GM12878 (cell line): ENCODE data around the gene PTPRM. TPM values are rescaled to one million over a fixed set of nuclear protein-coding genes. Genes with fewer than 3 reads are reported as not detected.

Source experiments
- ATAC-seq: fragments of 200-7000 bp; cut with Tn5 transposase; 3 replicates; pipeline ENCODE4 v1.9.1; 2020; ENCODE audit warnings: mild to moderate bottlenecking, moderate library complexity
- BruUV-seq: library from RNA; stranded (reverse); fragments of 400-500 nt; replicated peaks from 2 replicates; lab custom pipeline; 2021; lab: Mats Ljungman, UMichigan
- CTCF ChIA-PET: fragments of 300-600 bp; sonication (Branson Sonifier 250); formaldehyde crosslinking; extraction: SDS; loops from one replicate; lab custom pipeline; 2021; ENCODE audit warnings: inconsistent platforms; lab: Yijun Ruan, JAX
- POLR2A ChIA-PET: fragments of 350-600 bp; formaldehyde crosslinking; extraction: SDS; loops from one replicate; lab custom pipeline; 2021; ENCODE audit warnings: inconsistent platforms; lab: Charles Lee
- RAD21 ChIA-PET: fragments of 300-600 bp; sonication (Branson Sonifier 250); formaldehyde crosslinking; loops from one replicate; lab custom pipeline; 2023; ENCODE audit warnings: antibody characterized with exemption; ENCODE audit not compliant: unreplicated experiment; lab: Charles Lee
- SMC1A ChIA-PET: fragments of 300-600 bp; sonication (Branson Sonifier 250); formaldehyde crosslinking; loops from one replicate; lab custom pipeline; 2023; ENCODE audit not compliant: unreplicated experiment, uncharacterized antibody; lab: Charles Lee
- DNase-seq: peaks from one replicate; pipeline ENCODE4 v3.0.0-alpha.2; 2011; ENCODE audit warnings: low read depth, low spot score
- FAIRE-seq: peaks from 3 replicates; lab custom pipeline; 2011; peaks lifted over from hg19 to GRCh38; lab: Jason Lieb, UNC
- H2AFZ ChIP-seq: 2 replicates; pipeline ENCODE4 v1.6.0; 2011; ENCODE audit warnings: low read depth, low read length, control low read depth; ENCODE audit not compliant: control insufficient read depth
- H3K27ac ChIP-seq: 2 replicates; pipeline ENCODE4 v1.5.1; 2011; ENCODE audit warnings: control low read depth; ENCODE audit not compliant: control insufficient read depth, insufficient read depth
- H3K27me3 ChIP-seq, 2 experiments: replicated peaks in 1 of 2; 2 replicates each; pipeline versions ENCODE4 v1.6.0 to v1.6.1; 2011; ENCODE audit warnings: low read length in 1 of 2; ENCODE audit not compliant: control insufficient read depth in 2 of 2, insufficient read depth in 2 of 2
- H3K36me3 ChIP-seq, 2 experiments: 2 replicates each; pipeline ENCODE4 v1.5.1; 2011; ENCODE audit warnings: low read length in 1 of 2; ENCODE audit not compliant: control insufficient read depth in 2 of 2, insufficient read depth in 2 of 2
- H3K4me1 ChIP-seq: 2 replicates; pipeline ENCODE4 v1.6.1; 2011; ENCODE audit warnings: mild to moderate bottlenecking, low read length, moderate library complexity, mixed read lengths; ENCODE audit not compliant: control insufficient read depth, insufficient read depth
- H3K4me2 ChIP-seq: 2 replicates; pipeline ENCODE4 v1.6.0; 2011; ENCODE audit warnings: control low read depth; ENCODE audit not compliant: control insufficient read depth, insufficient read depth
- H3K4me3 ChIP-seq: fragments of 200-600 bp; sonication (generic); 2 replicates; pipeline ENCODE4 v1.5.1; 2016
- H3K79me2 ChIP-seq: 2 replicates; pipeline ENCODE4 v1.6.0; 2011; ENCODE audit warnings: low read length; ENCODE audit not compliant: control insufficient read depth, insufficient read depth
- H3K9ac ChIP-seq: 2 replicates; pipeline ENCODE4 v1.8.0; 2011; ENCODE audit warnings: low read length, control low read depth, mixed read lengths; ENCODE audit not compliant: control insufficient read depth, insufficient read depth
- H3K9me3 ChIP-seq: replicated peaks from 3 replicates; pipeline ENCODE4 v1.5.1; 2011; ENCODE audit warnings: mild to moderate bottlenecking, low read length; ENCODE audit not compliant: control insufficient read depth, insufficient read depth
- H4K20me1 ChIP-seq: 2 replicates; pipeline ENCODE4 v1.6.0; 2011; ENCODE audit not compliant: control insufficient read depth, insufficient read depth
- CBFB ChIP-seq: IDR thresholded peaks from 2 replicates; pipeline ENCODE4 v1.6.1; 2016; ENCODE audit warnings: antibody characterized with exemption, low read depth
- CBX3 ChIP-seq: fragments of 200-600 bp; sonication (generic); IDR thresholded peaks from 2 replicates; pipeline ENCODE4 v1.6.1; 2016; ENCODE audit warnings: low read depth, borderline replicate concordance
- CHD2 ChIP-seq: IDR thresholded peaks from 2 replicates; pipeline ENCODE4 v1.6.1; 2011; ENCODE audit warnings: low read depth, low read length, improper control_type of control experiment, borderline replicate concordance
- CREM ChIP-seq: IDR thresholded peaks from 2 replicates; pipeline ENCODE4 v1.6.1; 2014; ENCODE audit warnings: antibody characterized with exemption, low read depth
- DPF2 ChIP-seq: fragments of 450-650 bp; IDR thresholded peaks from 2 replicates; pipeline ENCODE4 v1.6.1; 2017; ENCODE audit warnings: mild to moderate bottlenecking
- E2F4 ChIP-seq: IDR thresholded peaks from 2 replicates; pipeline ENCODE4 v1.6.1; 2012; ENCODE audit warnings: low read depth, low read length, improper control_type of control experiment
- JUND ChIP-seq: IDR thresholded peaks from 2 replicates; pipeline ENCODE4 v1.6.1; 2012; ENCODE audit warnings: low read depth, mild to moderate bottlenecking, low read length, improper control_type of control experiment, moderate library complexity
- MYB ChIP-seq: fragments of 150-350 bp; IDR thresholded peaks from 2 replicates; pipeline ENCODE4 v1.6.1; 2014; ENCODE audit warnings: mild to moderate bottlenecking, low read depth, low read length, borderline replicate concordance
- RELA ChIP-seq: fragments of 450-650 bp; IDR thresholded peaks from 2 replicates; pipeline ENCODE4 v1.8.0; 2014; ENCODE audit warnings: borderline replicate concordance; ENCODE audit not compliant: partially characterized antibody
- SMC3 ChIP-seq: IDR thresholded peaks from 2 replicates; pipeline ENCODE4 v1.6.1; 2011; ENCODE audit warnings: low read length, improper control_type of control experiment, borderline replicate concordance
- SREBF1 ChIP-seq: IDR thresholded peaks from 2 replicates; pipeline ENCODE4 v1.6.1; 2012; ENCODE audit warnings: mild to moderate bottlenecking, low read length
- TCF7 ChIP-seq: IDR thresholded peaks from 2 replicates; pipeline ENCODE4 v1.6.1; 2014; ENCODE audit warnings: antibody characterized with exemption, borderline replicate concordance
- WGBS: methylation state at CpG from one replicate; pipeline ENCODE4 v1.1.6; 2016; ENCODE audit warnings: low lambda C conversion rate; ENCODE audit not compliant: insufficient replicate concordance, insufficient coverage; ENCODE audit errors: missing lambda C conversion rate; 5-methylcytosine and 5-hydroxymethylcytosine counted together
- in situ Hi-C: fragments of 300-500 bp; cut with MboI; formaldehyde crosslinking; loops from 9 replicates; pipeline ENCODE4 v1.14.3; 2018; ENCODE audit warnings: mixed read lengths
- intact Hi-C: fragments of 100-400 bp; cut with micrococcal nuclease; formaldehyde crosslinking; loops from one replicate; pipeline ENCODE4 v1.14.2; 2022; ENCODE audit not compliant: unreplicated experiment
- polyA plus RNA-seq, 11 experiments: library from polyadenylated mRNA; depleted of rRNA in 4 of 11; unstranded in 6 of 11; stranded (reverse) in 5 of 11; fragments of >200 nt; fragmentation: Nextera tagmentation in 4 of 11; fragmentation: Illumina TruSeq in 1 of 11; extraction: Ambion mirVana in 4 of 11; extraction: Trizol in 1 of 11; gene quantifications; 1 replicate in 1 of 11; 2 replicates in 10 of 11; pipeline versions ENCODE4 v1.2.1 to v1.2.3, GENCODE V29; 2011 to 2016; ENCODE audit warnings: inconsistent platforms in 2 of 11, missing spikeins in 2 of 11, low read depth in 1 of 11
- total RNA-seq, 4 experiments: library from RNA; depleted of rRNA in 3 of 4; stranded (reverse); fragments of >200 nt in 3 of 4; fragmentation: Illumina TruSeq in 1 of 4; extraction: Trizol in 1 of 4; gene quantifications; 2 replicates each; pipeline versions ENCODE4 v1.2.1 to v1.2.3, GENCODE V29; 2013 to 2021
- TF ChIP-seq, protein P1 (sequence below): fragments of 150-350 bp; IDR thresholded peaks from 2 replicates; pipeline ENCODE4 v1.6.1; 2016; ENCODE audit warnings: low read depth, low read length
- TF ChIP-seq, protein P2 (sequence below): IDR thresholded peaks from 2 replicates; pipeline ENCODE4 v1.6.1; 2011; ENCODE audit warnings: mild to moderate bottlenecking, low read depth, low read length, moderate library complexity; ENCODE audit not compliant: insufficient replicate concordance

PTPRM gene
- total and polyA plus RNA-seq, 10 of the 15 experiments (the other 5 are each of a cell fraction or from before 2014, with no cell fraction given) = 0.07 to 22.6 (median 0.60) TPM

- no peak overlapping the region for H3K4me3 ChIP-seq
- no peak for ATAC-seq
- TF ChIP-seq MYB = no peak
- TF ChIP-seq CBX3 = no peak
- no peak for TF ChIP-seq TCF7
- TF ChIP-seq RELA = no peak
- TF ChIP-seq E2F4 = no peak
- no peak for TF ChIP-seq SMC3
- H3K9ac ChIP-seq = no peak overlapping the region
- DNase-seq = no peak
- ChIA-PET POLR2A (no interaction called here), SMC1A (no interaction called here), RAD21 (no interaction called here), CTCF (interaction anchor here (0.7 kb wide), 1 partner anchor 101 kb away, joined by 3 read pairs; no protein-coding TSS in a partner anchor)
- no peaks in the 10 kb centered on the region for H3K36me3 ChIP-seq
- no peaks in the 10 kb centered on the region for H3K79me2 ChIP-seq
- 23% methylated on average over 1 of the region's 1 CpG for WGBS
- no peaks in the 10 kb centered on the region; a peak in 1 of 4 replicates for H3K27me3 ChIP-seq
- no TSS peak for BruUV-seq
- in situ Hi-C loops (no loop called here), intact Hi-C loops (no loop called here)
- H3K9me3 ChIP-seq = no peaks in the 10 kb centered on the region
- no peak for FAIRE-seq
- no peak overlapping the region for H3K4me2 ChIP-seq
- H3K27ac ChIP-seq = no peak overlapping the region
- no peaks in the 10 kb centered on the region for H4K20me1 ChIP-seq
- no peak overlapping the region for H2AFZ ChIP-seq
- no peaks in the 10 kb centered on the region for H3K4me1 ChIP-seq
Observed at GRCh38 chr18:8133888-8134287, 566.8 kb downstream of the PTPRM start.

DNA sequence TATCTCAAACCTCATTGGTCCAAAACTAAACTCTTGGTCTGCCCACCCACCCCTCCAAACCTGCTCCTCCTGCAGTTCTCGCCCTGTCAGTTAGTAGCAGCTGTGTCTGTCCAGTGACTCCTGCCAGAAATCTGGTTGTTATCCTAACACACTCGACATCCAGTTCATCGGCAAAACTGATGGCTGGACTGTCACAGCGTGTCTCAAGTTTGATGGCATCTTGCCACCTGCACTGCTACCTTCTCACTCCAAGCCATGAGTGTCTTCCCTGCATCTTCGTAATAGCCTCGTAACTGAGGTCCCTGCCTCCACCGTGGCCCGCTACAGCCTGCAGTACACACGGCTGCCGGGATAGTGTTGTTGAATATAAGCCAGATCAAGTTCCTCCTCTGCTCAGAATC is 572.0 kb downstream of the PTPRM start:
- BruUV-seq = no TSS peak
- H3K4me2 ChIP-seq = no peak overlapping the region
- H3K9me3 ChIP-seq = no peaks in the 10 kb centered on the region
- H3K36me3 ChIP-seq = no peaks in the 10 kb centered on the region
- H3K79me2 ChIP-seq = no peaks in the 10 kb centered on the region
- TF ChIP-seq CREM (no peak), SREBF1 (no peak), JUND (no peak), DPF2 (no peak), CBFB (no peak), CHD2 (no peak)
- TF ChIP-seq, protein P1, sequence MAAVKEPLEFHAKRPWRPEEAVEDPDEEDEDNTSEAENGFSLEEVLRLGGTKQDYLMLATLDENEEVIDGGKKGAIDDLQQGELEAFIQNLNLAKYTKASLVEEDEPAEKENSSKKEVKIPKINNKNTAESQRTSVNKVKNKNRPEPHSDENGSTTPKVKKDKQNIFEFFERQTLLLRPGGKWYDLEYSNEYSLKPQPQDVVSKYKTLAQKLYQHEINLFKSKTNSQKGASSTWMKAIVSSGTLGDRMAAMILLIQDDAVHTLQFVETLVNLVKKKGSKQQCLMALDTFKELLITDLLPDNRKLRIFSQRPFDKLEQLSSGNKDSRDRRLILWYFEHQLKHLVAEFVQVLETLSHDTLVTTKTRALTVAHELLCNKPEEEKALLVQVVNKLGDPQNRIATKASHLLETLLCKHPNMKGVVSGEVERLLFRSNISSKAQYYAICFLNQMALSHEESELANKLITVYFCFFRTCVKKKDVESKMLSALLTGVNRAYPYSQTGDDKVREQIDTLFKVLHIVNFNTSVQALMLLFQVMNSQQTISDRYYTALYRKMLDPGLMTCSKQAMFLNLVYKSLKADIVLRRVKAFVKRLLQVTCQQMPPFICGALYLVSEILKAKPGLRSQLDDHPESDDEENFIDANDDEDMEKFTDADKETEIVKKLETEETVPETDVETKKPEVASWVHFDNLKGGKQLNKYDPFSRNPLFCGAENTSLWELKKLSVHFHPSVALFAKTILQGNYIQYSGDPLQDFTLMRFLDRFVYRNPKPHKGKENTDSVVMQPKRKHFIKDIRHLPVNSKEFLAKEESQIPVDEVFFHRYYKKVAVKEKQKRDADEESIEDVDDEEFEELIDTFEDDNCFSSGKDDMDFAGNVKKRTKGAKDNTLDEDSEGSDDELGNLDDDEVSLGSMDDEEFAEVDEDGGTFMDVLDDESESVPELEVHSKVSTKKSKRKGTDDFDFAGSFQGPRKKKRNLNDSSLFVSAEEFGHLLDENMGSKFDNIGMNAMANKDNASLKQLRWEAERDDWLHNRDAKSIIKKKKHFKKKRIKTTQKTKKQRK = no peak
- TF ChIP-seq, protein P2, sequence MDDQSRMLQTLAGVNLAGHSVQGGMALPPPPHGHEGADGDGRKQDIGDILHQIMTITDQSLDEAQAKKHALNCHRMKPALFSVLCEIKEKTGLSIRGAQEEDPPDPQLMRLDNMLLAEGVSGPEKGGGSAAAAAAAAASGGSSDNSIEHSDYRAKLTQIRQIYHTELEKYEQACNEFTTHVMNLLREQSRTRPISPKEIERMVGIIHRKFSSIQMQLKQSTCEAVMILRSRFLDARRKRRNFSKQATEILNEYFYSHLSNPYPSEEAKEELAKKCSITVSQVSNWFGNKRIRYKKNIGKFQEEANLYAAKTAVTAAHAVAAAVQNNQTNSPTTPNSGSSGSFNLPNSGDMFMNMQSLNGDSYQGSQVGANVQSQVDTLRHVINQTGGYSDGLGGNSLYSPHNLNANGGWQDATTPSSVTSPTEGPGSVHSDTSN = no peak
- no peak for ATAC-seq
- no peak overlapping the region for H3K27ac ChIP-seq
- no peak overlapping the region for H3K9ac ChIP-seq
- intact Hi-C loops = no loop called here
- H3K4me3 ChIP-seq = no peak overlapping the region
- 26% methylated on average over 10 of the region's 10 CpGs for WGBS
- DNase-seq = no peak
- H2AFZ ChIP-seq = no peak overlapping the region
- H3K4me1 ChIP-seq = no peaks in the 10 kb centered on the region
- no peak for FAIRE-seq
- H4K20me1 ChIP-seq = no peaks in the 10 kb centered on the region
- ChIA-PET POLR2A (no interaction called here), RAD21 (no interaction called here), CTCF (no interaction called here), SMC1A (no interaction called here)
- in situ Hi-C loops = no loop called here
- no peaks in the 10 kb centered on the region; a peak in 1 of 4 replicates for H3K27me3 ChIP-seq
